Trophoblast cell (in vitro differentiated cells and primary cell): ENCODE results near the gene RSPO4.

Experiments used
- DNase-seq, 2 donors: peaks; one replicate each; pipeline ENCODE4 v3.0.0-alpha.2; 2016
- H2AFZ ChIP-seq: 2 replicates; pipeline ENCODE4 v1.6.1; 2013; ENCODE audit warnings: low read length, moderate library complexity, mild to moderate bottlenecking; ENCODE audit not compliant: insufficient read depth, poor library complexity
- H2AK5ac ChIP-seq: 2 replicates; pipeline ENCODE4 v1.6.1; 2013; ENCODE audit warnings: mild to moderate bottlenecking, low read length
- H2BK120ac ChIP-seq: 2 replicates; pipeline ENCODE4 v1.6.1; 2013; ENCODE audit warnings: low read length, mild to moderate bottlenecking, moderate library complexity; ENCODE audit not compliant: insufficient read depth, poor library complexity
- H2BK12ac ChIP-seq: 2 replicates; pipeline ENCODE4 v1.6.1; 2013; ENCODE audit warnings: mild to moderate bottlenecking, low read length, moderate library complexity
- H2BK5ac ChIP-seq: 2 replicates; pipeline ENCODE4 v1.6.1; 2013; ENCODE audit warnings: low read length, low read depth, moderate library complexity, mild to moderate bottlenecking; ENCODE audit not compliant: poor library complexity
- H3K14ac ChIP-seq: 2 replicates; pipeline ENCODE4 v1.6.1; 2013; ENCODE audit warnings: mild to moderate bottlenecking, low read length
- H3K18ac ChIP-seq: 2 replicates; pipeline ENCODE4 v1.6.1; 2013; ENCODE audit warnings: mild to moderate bottlenecking, low read length
- H3K23ac ChIP-seq: 2 replicates; pipeline ENCODE4 v1.6.1; 2013; ENCODE audit warnings: low read length
- H3K27ac ChIP-seq: 2 replicates; pipeline ENCODE4 v1.5.1; 2013; ENCODE audit warnings: low read depth, mild to moderate bottlenecking, inconsistent platforms, low read length, moderate library complexity
- H3K27me3 ChIP-seq: 2 replicates; pipeline ENCODE4 v1.6.1; 2013; ENCODE audit warnings: inconsistent platforms, mild to moderate bottlenecking, low read length, moderate library complexity; ENCODE audit not compliant: insufficient read depth
- H3K36me3 ChIP-seq, 2 experiments: 1 replicate in 1 of 2; 2 replicates in 1 of 2; pipeline ENCODE4 v1.6.1; 2013; ENCODE audit warnings: low read length in 2 of 2, mild to moderate bottlenecking in 2 of 2, moderate library complexity in 1 of 2; ENCODE audit not compliant: insufficient read depth in 2 of 2, control insufficient read depth in 1 of 2
- H3K4ac ChIP-seq: 2 replicates; pipeline ENCODE4 v1.6.1; 2013; ENCODE audit warnings: low read depth, mild to moderate bottlenecking, low read length, moderate library complexity
- H3K4me1 ChIP-seq, 2 experiments: 1 replicate in 1 of 2; 2 replicates in 1 of 2; pipeline ENCODE4 v1.6.1; 2013; ENCODE audit warnings: low read length in 2 of 2, mild to moderate bottlenecking in 2 of 2, moderate library complexity in 1 of 2; ENCODE audit not compliant: insufficient read depth in 2 of 2, control insufficient read depth in 1 of 2
- H3K4me2 ChIP-seq: 2 replicates; pipeline ENCODE4 v1.6.1; 2013; ENCODE audit warnings: inconsistent platforms, mild to moderate bottlenecking, low read length, moderate library complexity
- H3K4me3 ChIP-seq: 2 replicates; pipeline ENCODE4 v1.5.1; 2013; ENCODE audit warnings: mild to moderate bottlenecking, low read depth, low read length, inconsistent platforms
- H3K79me1 ChIP-seq: one replicate; pipeline ENCODE4 v1.6.1; 2013; ENCODE audit warnings: low read length
- H3K79me2 ChIP-seq: 2 replicates; pipeline ENCODE4 v1.6.1; 2013; ENCODE audit warnings: low read length, mild to moderate bottlenecking; ENCODE audit not compliant: control insufficient read depth, insufficient read depth, poor library complexity
- H3K9ac ChIP-seq: 2 replicates; pipeline ENCODE4 v1.6.1; 2013; ENCODE audit warnings: mild to moderate bottlenecking, low read length
- H3K9me3 ChIP-seq: 2 replicates; pipeline ENCODE4 v1.6.1; 2013; ENCODE audit warnings: low read depth, mild to moderate bottlenecking, control low read depth, inconsistent platforms, low read length; ENCODE audit not compliant: insufficient read depth
- H4K12ac ChIP-seq: 2 replicates; pipeline ENCODE4 v1.6.1; 2013; ENCODE audit warnings: low read depth, mild to moderate bottlenecking, low read length, moderate library complexity
- H4K8ac ChIP-seq: 2 replicates; pipeline ENCODE4 v1.6.1; 2013; ENCODE audit warnings: low read depth, mild to moderate bottlenecking, low read length, moderate library complexity
- H4K91ac ChIP-seq: one replicate; pipeline ENCODE4 v1.6.1; 2013; ENCODE audit warnings: low read depth, mild to moderate bottlenecking, low read length, moderate library complexity
- WGBS: extraction: QIAGEN DNeasy Blood & Tissue Kit; methylation state at CpG from one replicate; pipeline ENCODE4 v1.1.7; 2013; ENCODE audit warnings: missing lambda C conversion rate; ENCODE audit not compliant: insufficient read length, insufficient coverage; ENCODE audit errors: extremely low coverage; 5-methylcytosine and 5-hydroxymethylcytosine counted together

The RSPO4 gene

GRCh38 chr20:951384-952169 is 50.5 kb downstream of the RSPO4 start:
- H3K18ac ChIP-seq = no peak overlapping the region
- no peak overlapping the region for H3K14ac ChIP-seq
- H3K9me3 ChIP-seq = no peaks in the 10 kb centered on the region
- no peak overlapping the region for H4K12ac ChIP-seq
- no peak overlapping the region for H3K4ac ChIP-seq
- H4K91ac ChIP-seq = no peak overlapping the region
- H3K27me3 ChIP-seq = no peaks in the 10 kb centered on the region
- H2BK5ac ChIP-seq = no peak overlapping the region
- no peaks in the 10 kb centered on the region for H3K36me3 ChIP-seq
- H3K79me2 ChIP-seq = no peaks in the 10 kb centered on the region
- no peak overlapping the region for H3K23ac ChIP-seq
- H4K8ac ChIP-seq = no peak overlapping the region
- H3K4me2 ChIP-seq = no peak overlapping the region
- WGBS = no CpG with 5 or more reads among the region's 21 CpGs
- H3K4me3 ChIP-seq = no peak overlapping the region
- H2BK12ac ChIP-seq = no peak overlapping the region
- H2AK5ac ChIP-seq = no peak overlapping the region
- DNase-seq = peak; percentile 7 to 31
- H3K4me1 ChIP-seq = peaks cover 0 to 2% of the 10 kb centered on the region in 2 experiments
- H2AFZ ChIP-seq = no peak overlapping the region
- no peaks in the 10 kb centered on the region for H3K79me1 ChIP-seq
- no peak overlapping the region for H3K27ac ChIP-seq
- no peak overlapping the region for H3K9ac ChIP-seq
- no peak overlapping the region for H2BK120ac ChIP-seq

DNA sequence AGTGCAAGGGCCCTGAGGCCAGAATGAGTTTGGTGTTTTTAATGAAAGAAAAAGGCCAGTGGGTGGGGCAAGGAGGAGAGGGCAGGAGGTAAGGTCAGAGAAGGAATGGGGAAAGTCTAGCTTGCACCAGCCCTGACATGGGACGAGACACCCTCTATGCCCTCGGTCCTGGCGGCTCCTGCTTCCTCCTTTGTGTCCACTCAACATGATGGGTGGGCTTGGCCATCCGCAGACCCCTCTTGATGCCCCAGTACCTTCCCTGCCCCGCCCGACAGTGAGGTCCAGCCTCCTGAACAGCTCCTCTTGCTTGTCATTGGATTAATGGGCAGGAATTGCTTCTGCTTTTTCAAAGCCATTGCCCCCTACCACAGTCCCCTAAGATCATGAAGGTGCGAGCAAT is 52.4 kb downstream of the RSPO4 start:
- Histone ChIP-seq H3K27ac (no peak overlapping the region), H3K23ac (no peak overlapping the region), H2BK12ac (no peak overlapping the region), H2BK5ac (no peak overlapping the region), H2AK5ac (no peak overlapping the region), H4K91ac (no peak overlapping the region), H3K4me3 (no peak overlapping the region), H2BK120ac (no peak overlapping the region), H3K4me2 (no peak overlapping the region), H2AFZ (no peak overlapping the region), H4K12ac (no peak overlapping the region), H3K9ac (no peak overlapping the region), H3K79me2 (no peaks in the 10 kb centered on the region), H3K9me3 (no peaks in the 10 kb centered on the region), H3K79me1 (no peaks in the 10 kb centered on the region), H3K4me1 (peaks cover 4 to 5% of the 10 kb centered on the region in 2 experiments), H3K14ac (no peak overlapping the region), H3K27me3 (no peaks in the 10 kb centered on the region), H3K36me3 (no peaks in the 10 kb centered on the region), H3K18ac (no peak overlapping the region), H3K4ac (no peak overlapping the region), H4K8ac (no peak overlapping the region)
- no CpG with 5 or more reads among the region's 7 CpGs for WGBS
- DNase-seq = no peak

GRCh38 chr20:946826-947225 is 55.3 kb downstream of the RSPO4 start:
- Histone ChIP-seq H3K79me1 (peaks cover 4% of the 10 kb centered on the region), H2BK120ac (no peak overlapping the region), H3K27me3 (no peaks in the 10 kb centered on the region), H2AFZ (no peak overlapping the region), H3K4me1 (peaks cover 10 to 11% of the 10 kb centered on the region in 2 experiments), H3K18ac (no peak overlapping the region), H3K23ac (no peak overlapping the region), H3K9me3 (no peaks in the 10 kb centered on the region), H3K14ac (no peak overlapping the region), H2AK5ac (no peak overlapping the region), H2BK5ac (no peak overlapping the region), H3K27ac (no peak overlapping the region), H3K79me2 (peaks cover 2% of the 10 kb centered on the region), H3K36me3 (no peaks in the 10 kb centered on the region), H3K4ac (no peak overlapping the region), H4K12ac (no peak overlapping the region), H4K91ac (no peak overlapping the region), H4K8ac (no peak overlapping the region), H3K9ac (no peak overlapping the region), H2BK12ac (no peak overlapping the region), H3K4me3 (no peak overlapping the region), H3K4me2 (no peak overlapping the region)
- no peak for DNase-seq
- WGBS = no CpG with 5 or more reads among the region's 8 CpGs

DNA sequence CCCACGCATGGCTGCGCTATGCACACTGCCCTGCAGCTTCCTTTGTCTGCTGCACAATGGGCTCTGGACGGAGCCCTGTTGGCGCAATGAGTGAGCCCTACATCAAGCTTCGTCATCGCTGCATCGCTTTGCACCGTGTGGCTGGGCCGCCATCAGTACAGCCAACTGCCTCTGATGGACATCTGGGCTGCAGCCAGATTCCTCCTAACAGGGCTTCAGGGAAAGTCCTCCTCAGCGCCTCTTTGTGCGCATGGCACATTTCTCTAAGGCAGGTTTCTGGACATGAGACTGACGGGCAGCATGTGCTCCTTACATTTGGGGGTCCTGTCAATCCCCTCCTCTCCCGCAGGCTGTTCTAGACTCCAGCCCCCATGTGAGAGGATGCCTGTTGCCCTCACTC is 56.3 kb downstream of the RSPO4 start:
- peaks cover 4% of the 10 kb centered on the region for H3K79me1 ChIP-seq
- H2BK120ac ChIP-seq = no peak overlapping the region
- H2AFZ ChIP-seq = no peak overlapping the region
- H3K27me3 ChIP-seq = no peaks in the 10 kb centered on the region
- no peaks in the 10 kb centered on the region for H3K9me3 ChIP-seq
- H2BK12ac ChIP-seq = no peak overlapping the region
- H4K8ac ChIP-seq = no peak overlapping the region
- peaks cover 10 to 11% of the 10 kb centered on the region in 2 experiments for H3K4me1 ChIP-seq
- H3K36me3 ChIP-seq = no peaks in the 10 kb centered on the region
- H3K23ac ChIP-seq = no peak overlapping the region
- no peak overlapping the region for H3K18ac ChIP-seq
- no peak overlapping the region for H3K4ac ChIP-seq
- no peak overlapping the region for H2AK5ac ChIP-seq
- H3K14ac ChIP-seq = no peak overlapping the region
- no peak overlapping the region for H4K12ac ChIP-seq
- WGBS = no CpG with 5 or more reads among the region's 13 CpGs
- H3K4me2 ChIP-seq = no peak overlapping the region
- H3K4me3 ChIP-seq = no peak overlapping the region
- no peak for DNase-seq
- H3K27ac ChIP-seq = no peak overlapping the region
- H4K91ac ChIP-seq = peak overlapping the region; percentile 8
- no peak overlapping the region for H3K9ac ChIP-seq
- no peak overlapping the region for H2BK5ac ChIP-seq
- peaks cover 2% of the 10 kb centered on the region for H3K79me2 ChIP-seq
